T-cell (primary cell): Measurements from ENCODE around the gene TAC1. TPM values are rescaled to one million over a fixed set of nuclear protein-coding genes. Genes with fewer than 3 reads are reported as not detected.

ENCODE experiments used
- total RNA-seq, 35 experiments: library from RNA in 6 of 35; stranded (reverse) in 6 of 35; fragments of 120-200 nt in 1 of 35; gene quantifications; one replicate each; pipeline versions ENCODE4 v1.2.1 to v1.2.4 and lab custom pipeline; 2013 to 2026

The TAC1 gene
- total RNA-seq, 5 donors from 2014 or later (not counting 1 experiment from before 2014, with no cell fraction given): not detected

Other genes with a start within 250 kb of the TAC1 start
- gene ASNS, start 140.3 kb downstream of the TAC1 start, total RNA-seq: 10 to 100 TPM; 15.4 to 46.0 (median 27.7) TPM